HepG2 (cell line): ENCODE data around the gene UBE2I. TPM values are rescaled to one million over a fixed set of nuclear protein-coding genes. Genes with fewer than 3 reads are reported as not detected.

ENCODE experiments used
- ATAC-seq: fragments of 200-7000 bp; cut with Tn5 transposase; 3 replicates; pipeline ENCODE4 v1.9.1; 2020; ENCODE audit warnings: mild to moderate bottlenecking, moderate library complexity
- BruUV-seq: library from RNA; stranded (reverse); fragments of 400-500 nt; replicated peaks from 2 replicates; lab custom pipeline; 2021; lab: Mats Ljungman, UMichigan
- CTCF ChIA-PET: fragments of 300-600 bp; formaldehyde crosslinking; extraction: SDS; loops from one replicate; lab custom pipeline; 2021; ENCODE audit warnings: low total read pairs, inconsistent platforms, low intra/inter-chr PET ratio; lab: Yijun Ruan, JAX
- POLR2A ChIA-PET: fragments of 350-600 bp; sonication (Branson Sonifier 250); formaldehyde crosslinking; loops from one replicate; lab custom pipeline; 2020; ENCODE audit warnings: antibody characterized with exemption, inconsistent platforms; lab: Yijun Ruan, JAX
- DNase-seq: peaks from one replicate; pipeline ENCODE4 v3.0.0-alpha.2; 2015; ENCODE audit warnings: low spot score
- FAIRE-seq: peaks from 3 replicates; lab custom pipeline; 2011; peaks lifted over from hg19 to GRCh38; lab: Jason Lieb, UNC
- H2AFZ ChIP-seq: one replicate; pipeline ENCODE4 v1.6.1; 2011; ENCODE audit warnings: low read length, inconsistent platforms
- H3K27ac ChIP-seq: fragments of 300-600 bp; 3 replicates; pipeline ENCODE4 v1.8.0; 2011; ENCODE audit warnings: mixed run types, mild to moderate bottlenecking, mixed read lengths, low read length, inconsistent platforms; ENCODE audit not compliant: insufficient read depth; ENCODE audit errors: extremely low read length
- H3K27me3 ChIP-seq, 2 experiments: fragments of 200-600 bp in 1 of 2; 2 replicates in 1 of 2; 3 replicates in 1 of 2; pipeline versions ENCODE4 v1.6.0 to v1.8.0; 2011; ENCODE audit warnings: low read length in 2 of 2, mild to moderate bottlenecking in 2 of 2, moderate library complexity in 2 of 2, inconsistent platforms in 1 of 2; ENCODE audit not compliant: insufficient read depth in 2 of 2, control insufficient read depth in 1 of 2
- H3K36me3 ChIP-seq, 2 experiments: fragments of 200-600 bp in 1 of 2; replicated peaks in 1 of 2; 2 replicates in 1 of 2; 3 replicates in 1 of 2; pipeline versions ENCODE4 v1.5.1 to v1.8.0; 2011; ENCODE audit warnings: low read length in 2 of 2, inconsistent platforms in 1 of 2; ENCODE audit not compliant: insufficient read depth in 2 of 2, control insufficient read depth in 1 of 2
- H3K4me1 ChIP-seq: 2 replicates; pipeline ENCODE4 v1.5.1; 2012; ENCODE audit warnings: low read length, inconsistent platforms; ENCODE audit not compliant: insufficient read depth
- H3K4me2 ChIP-seq: 2 replicates; pipeline ENCODE4 v1.6.0; 2011; ENCODE audit warnings: low read depth, low read length, inconsistent platforms
- H3K4me3 ChIP-seq, 3 experiments: fragments of 200-600 bp in 1 of 3; sonication (generic), shearing (Covaris generic) in 1 of 3; replicated peaks in 1 of 3; 2 replicates each; pipeline ENCODE4 v1.5.1; 2011 to 2016; ENCODE audit warnings: low read length in 3 of 3, inconsistent platforms in 2 of 3, low read depth in 2 of 3, mild to moderate bottlenecking in 2 of 3, control low read depth in 1 of 3, mixed read lengths in 1 of 3; ENCODE audit not compliant: insufficient read depth in 1 of 3
- H3K79me2 ChIP-seq: one replicate; pipeline ENCODE4 v1.6.1; 2011; ENCODE audit warnings: low read length, inconsistent platforms; ENCODE audit not compliant: insufficient read depth
- H3K9ac ChIP-seq: 2 replicates; pipeline ENCODE4 v1.6.0; 2011; ENCODE audit warnings: mild to moderate bottlenecking, low read depth, low read length, inconsistent platforms; ENCODE audit not compliant: insufficient read depth
- H3K9me3 ChIP-seq: 2 replicates; pipeline ENCODE4 v1.5.1; 2012; ENCODE audit warnings: mild to moderate bottlenecking, low read length
- H4K20me1 ChIP-seq: 2 replicates; pipeline ENCODE4 v1.6.0; 2011; ENCODE audit warnings: inconsistent platforms, mild to moderate bottlenecking, low read length, moderate library complexity; ENCODE audit not compliant: insufficient read depth
- HMGXB4 ChIP-seq, 2 experiments: sonication (generic) in 1 of 2; formaldehyde crosslinking in 1 of 2; IDR thresholded peaks; 2 replicates each; pipeline versions ENCODE4 v1.4.0 to v1.6.1; 2018 to 2020; ENCODE audit warnings: missing genetic modification reagents in 2 of 2, borderline replicate concordance in 1 of 2, low read depth in 1 of 2, mild to moderate bottlenecking in 1 of 2, missing biosample characterization in 1 of 2
- MAX ChIP-seq: IDR thresholded peaks from 2 replicates; pipeline ENCODE4 v1.6.1; 2012; ENCODE audit warnings: inconsistent platforms
- NCOA5 ChIP-seq: sonication (generic); formaldehyde crosslinking; IDR thresholded peaks from 2 replicates; pipeline ENCODE4 v1.4.0; 2020; ENCODE audit warnings: missing genetic modification reagents
- NRL ChIP-seq: sonication (generic); formaldehyde crosslinking; IDR thresholded peaks from 2 replicates; pipeline ENCODE4 v1.5.0; 2020; ENCODE audit warnings: missing genetic modification reagents, mild to moderate bottlenecking, moderate library complexity, borderline replicate concordance
- RBM39 ChIP-seq: fragments of 200-400 bp; formaldehyde crosslinking; IDR thresholded peaks from one replicate; pipeline ENCODE4 v1.6.1; 2018; ENCODE audit warnings: antibody characterized with exemption, mild to moderate bottlenecking, low read depth, low read length; ENCODE audit not compliant: poor library complexity, severe bottlenecking
- SP4 ChIP-seq: sonication (generic); formaldehyde crosslinking; IDR thresholded peaks from 2 replicates; pipeline ENCODE4 v1.8.1; 2023; ENCODE audit warnings: mild to moderate bottlenecking, missing genetic modification reagents
- TFDP2 ChIP-seq: sonication (generic); formaldehyde crosslinking; IDR thresholded peaks from 2 replicates; pipeline ENCODE4 v1.4.0; 2020; ENCODE audit warnings: missing genetic modification reagents
- ZNF629 ChIP-seq: sonication (generic); formaldehyde crosslinking; conservative IDR thresholded peaks from 2 replicates; pipeline ENCODE4 v1.5.0; 2020; ENCODE audit warnings: missing genetic modification reagents
- ZNF777 ChIP-seq: sonication (generic); formaldehyde crosslinking; IDR thresholded peaks from 2 replicates; pipeline ENCODE4 v1.4.0; 2020; ENCODE audit warnings: missing genetic modification reagents
- ZNF891 ChIP-seq: sonication (generic); formaldehyde crosslinking; IDR thresholded peaks from 2 replicates; pipeline ENCODE4 v1.5.0; 2020; ENCODE audit warnings: mild to moderate bottlenecking, missing genetic modification reagents
- WGBS: methylation state at CpG from one replicate; pipeline ENCODE4 v1.1.6; 2017; ENCODE audit warnings: low lambda C conversion rate; 5-methylcytosine and 5-hydroxymethylcytosine counted together
- in situ Hi-C: cut with HindIII; loops from 2 replicates; pipeline ENCODE4 v1.10.0; 2017; ENCODE audit warnings: low pct_unique_long_range_greater_than_20kb; ENCODE audit not compliant: extremely low pct_ligation_motif_present
- intact Hi-C: fragments of 100-400 bp; cut with micrococcal nuclease; formaldehyde crosslinking; loops from one replicate; pipeline ENCODE4 v1.10.0; 2022; ENCODE audit not compliant: unreplicated experiment
- polyA plus RNA-seq, 8 experiments: library from polyadenylated mRNA; depleted of rRNA in 3 of 8; stranded (reverse) in 7 of 8; unstranded in 1 of 8; fragments of >200 nt; fragmentation: Illumina TruSeq in 4 of 8; extraction: Trizol in 4 of 8; gene quantifications; 2 replicates each; pipeline versions ENCODE4 v1.2.1 to v1.2.3, GENCODE V29; 2011 to 2016; ENCODE audit warnings: low read depth in 4 of 8, missing spikeins in 1 of 8, mixed read lengths in 1 of 8; ENCODE audit not compliant: insufficient read depth in 1 of 8
- total RNA-seq, 5 experiments: library from RNA; depleted of rRNA; stranded (reverse); fragments of >200 nt; fragmentation: Illumina TruSeq; extraction: Trizol; gene quantifications; 2 replicates each; pipeline ENCODE4 v1.2.3, GENCODE V29; 2016; ENCODE audit warnings: low read depth in 1 of 5
- TF ChIP-seq, protein P1 (sequence below): sonication (generic); formaldehyde crosslinking; IDR thresholded peaks from 2 replicates; pipeline ENCODE4 v1.9.0; 2022; ENCODE audit warnings: missing genetic modification reagents, mild to moderate bottlenecking, borderline replicate concordance
- TF ChIP-seq, protein P2 (sequence below): sonication (generic); formaldehyde crosslinking; conservative IDR thresholded peaks from 2 replicates; pipeline ENCODE4 v1.4.0; 2020; ENCODE audit warnings: mild to moderate bottlenecking, missing genetic modification reagents, moderate library complexity

UBE2I gene
- total and polyA plus RNA-seq, 2 of the 13 experiments (the other 11 are each of a cell fraction or from before 2014, with no cell fraction given) = 75.8 to 98.9 TPM

DNA sequence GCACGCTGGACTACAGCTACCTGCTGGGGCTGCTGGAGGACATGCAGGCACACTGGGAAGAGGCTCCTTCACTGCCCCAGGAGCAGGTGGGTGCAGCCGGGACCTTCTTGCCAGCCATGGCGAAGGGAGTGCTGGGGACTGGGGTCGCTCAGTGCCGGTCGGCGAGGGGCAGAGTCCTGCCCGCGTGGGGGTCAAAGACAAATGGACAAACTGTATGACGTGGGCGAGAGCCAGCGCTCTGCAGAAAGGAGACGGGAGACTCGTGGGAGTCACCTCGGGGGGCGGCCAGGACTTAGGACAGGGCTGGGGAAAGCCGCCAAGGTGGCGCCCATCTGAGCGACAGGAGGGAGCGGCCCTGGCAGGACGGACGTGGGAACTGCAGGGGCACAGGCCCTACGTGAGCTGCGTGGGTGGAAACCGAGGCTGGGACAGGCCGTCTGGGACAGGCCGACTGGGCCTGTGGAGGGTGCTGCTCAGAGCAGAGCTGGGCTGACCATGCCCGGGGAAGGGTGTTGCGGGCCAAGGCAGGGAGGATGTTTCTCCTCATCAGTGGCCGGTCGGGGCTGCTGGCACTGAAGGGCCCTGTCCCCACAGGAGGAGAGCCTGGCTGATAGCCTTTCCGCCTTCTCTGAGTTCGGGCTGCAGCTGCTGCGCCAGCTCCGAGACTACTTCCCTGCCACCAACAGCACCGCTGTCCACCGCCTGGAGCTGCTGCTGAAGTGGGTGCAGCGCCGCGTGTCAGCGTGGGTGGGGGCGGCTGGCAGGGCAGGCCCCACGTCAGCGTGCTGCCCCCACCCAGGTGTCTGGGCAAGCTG lies 34.2 kb downstream of the UBE2I start:
- H3K79me2 ChIP-seq = no peaks in the 10 kb centered on the region
- peak overlapping the region; percentile 57 for H3K9ac ChIP-seq
- H3K4me1 ChIP-seq = peaks cover 19% of the 10 kb centered on the region
- 1% methylated on average over 22 of the region's 44 CpGs for WGBS
- in situ Hi-C loops (no loop called here), intact Hi-C loops (no loop called here)
- ATAC-seq = peak; percentile 23
- no peaks in the 10 kb centered on the region for H4K20me1 ChIP-seq
- H2AFZ ChIP-seq = no peak overlapping the region
- peaks cover 3 to 26% of the 10 kb centered on the region in 2 experiments; a peak in 3 of 5 replicates for H3K27me3 ChIP-seq
- BruUV-seq = no TSS peak
- H3K4me3 ChIP-seq = peak overlapping the region; percentile 60 to 87 (median 71)
- ChIA-PET POLR2A (interaction anchor here (1.0 to 2.3 kb wide), 7 partner anchors 11 to 83 kb away, joined by 3 to 25 read pairs (median 5); partner anchors contain the start of genes BAIAP3, UBE2I and UQCC4), CTCF (no interaction called here)
- peak overlapping the region; percentile 99 for H3K4me2 ChIP-seq
- no peaks in the 10 kb centered on the region for H3K9me3 ChIP-seq
- FAIRE-seq = no peak
- DNase-seq = no peak
- peaks cover 0 to 2% of the 10 kb centered on the region in 2 experiments; a peak in 2 of 5 replicates for H3K36me3 ChIP-seq
- peak overlapping the region; percentile 25 for H3K27ac ChIP-seq
- TF ChIP-seq ZNF777 (CRISPR knock-in tag) (peak; percentile 45; the same call in 1 of the 2 replicates), NRL (peak; percentile 38; the same call in 1 of the 2 replicates), MAX (peak; percentile 2; the same call in 1 of the 2 replicates), TFDP2 (CRISPR knock-in tag) (no peak), RBM39 (no peak), ZNF891 (CRISPR knock-in tag) (0 out of 2 replicates have a peak, but pooled peaks have one; percentile 21), NCOA5 (CRISPR knock-in tag) (no peak), ZNF629 (CRISPR knock-in tag) (no peak), HMGXB4 (CRISPR knock-in tag; IDR thresholded peaks at IDR 0.05; ENCODE audit: borderline replicate concordance in 1 of 2, low read depth in 1 of 2) (0 out of 4 replicates have a peak, but pooled peaks of 1 of the 2 experiments have one; percentile 2), SP4 (CRISPR knock-in tag) (peak; percentile 72)
- TF ChIP-seq, protein P1, sequence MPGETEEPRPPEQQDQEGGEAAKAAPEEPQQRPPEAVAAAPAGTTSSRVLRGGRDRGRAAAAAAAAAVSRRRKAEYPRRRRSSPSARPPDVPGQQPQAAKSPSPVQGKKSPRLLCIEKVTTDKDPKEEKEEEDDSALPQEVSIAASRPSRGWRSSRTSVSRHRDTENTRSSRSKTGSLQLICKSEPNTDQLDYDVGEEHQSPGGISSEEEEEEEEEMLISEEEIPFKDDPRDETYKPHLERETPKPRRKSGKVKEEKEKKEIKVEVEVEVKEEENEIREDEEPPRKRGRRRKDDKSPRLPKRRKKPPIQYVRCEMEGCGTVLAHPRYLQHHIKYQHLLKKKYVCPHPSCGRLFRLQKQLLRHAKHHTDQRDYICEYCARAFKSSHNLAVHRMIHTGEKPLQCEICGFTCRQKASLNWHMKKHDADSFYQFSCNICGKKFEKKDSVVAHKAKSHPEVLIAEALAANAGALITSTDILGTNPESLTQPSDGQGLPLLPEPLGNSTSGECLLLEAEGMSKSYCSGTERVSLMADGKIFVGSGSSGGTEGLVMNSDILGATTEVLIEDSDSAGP (CRISPR knock-in tag) = 0 out of 2 replicates have a peak, but pooled peaks have one; percentile 8
- TF ChIP-seq, protein P2, sequence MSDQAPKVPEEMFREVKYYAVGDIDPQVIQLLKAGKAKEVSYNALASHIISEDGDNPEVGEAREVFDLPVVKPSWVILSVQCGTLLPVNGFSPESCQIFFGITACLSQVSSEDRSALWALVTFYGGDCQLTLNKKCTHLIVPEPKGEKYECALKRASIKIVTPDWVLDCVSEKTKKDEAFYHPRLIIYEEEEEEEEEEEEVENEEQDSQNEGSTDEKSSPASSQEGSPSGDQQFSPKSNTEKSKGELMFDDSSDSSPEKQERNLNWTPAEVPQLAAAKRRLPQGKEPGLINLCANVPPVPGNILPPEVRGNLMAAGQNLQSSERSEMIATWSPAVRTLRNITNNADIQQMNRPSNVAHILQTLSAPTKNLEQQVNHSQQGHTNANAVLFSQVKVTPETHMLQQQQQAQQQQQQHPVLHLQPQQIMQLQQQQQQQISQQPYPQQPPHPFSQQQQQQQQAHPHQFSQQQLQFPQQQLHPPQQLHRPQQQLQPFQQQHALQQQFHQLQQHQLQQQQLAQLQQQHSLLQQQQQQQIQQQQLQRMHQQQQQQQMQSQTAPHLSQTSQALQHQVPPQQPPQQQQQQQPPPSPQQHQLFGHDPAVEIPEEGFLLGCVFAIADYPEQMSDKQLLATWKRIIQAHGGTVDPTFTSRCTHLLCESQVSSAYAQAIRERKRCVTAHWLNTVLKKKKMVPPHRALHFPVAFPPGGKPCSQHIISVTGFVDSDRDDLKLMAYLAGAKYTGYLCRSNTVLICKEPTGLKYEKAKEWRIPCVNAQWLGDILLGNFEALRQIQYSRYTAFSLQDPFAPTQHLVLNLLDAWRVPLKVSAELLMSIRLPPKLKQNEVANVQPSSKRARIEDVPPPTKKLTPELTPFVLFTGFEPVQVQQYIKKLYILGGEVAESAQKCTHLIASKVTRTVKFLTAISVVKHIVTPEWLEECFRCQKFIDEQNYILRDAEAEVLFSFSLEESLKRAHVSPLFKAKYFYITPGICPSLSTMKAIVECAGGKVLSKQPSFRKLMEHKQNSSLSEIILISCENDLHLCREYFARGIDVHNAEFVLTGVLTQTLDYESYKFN = 0 out of 2 replicates have a peak, but pooled peaks have one; percentile 16
